ENCODE measurements around the gene RBP3.

DNA sequence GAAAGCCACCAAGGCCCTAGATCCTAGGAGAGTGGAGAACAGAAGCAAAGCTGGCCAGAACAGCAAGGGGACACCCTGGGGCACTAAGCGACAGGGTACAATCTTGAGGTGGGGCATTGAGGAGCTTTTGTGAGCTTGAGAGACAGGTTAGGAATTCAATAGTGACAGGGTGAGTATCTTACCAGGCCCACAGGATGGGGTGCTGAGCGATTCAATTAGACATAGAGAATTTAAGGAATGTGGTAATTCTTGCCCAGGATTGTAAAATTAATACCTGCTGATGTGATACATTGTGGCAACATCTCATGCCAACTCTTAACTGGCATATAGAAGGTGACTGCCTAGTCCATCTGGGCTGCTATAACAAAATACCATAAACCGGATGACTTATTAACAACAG, 14.0 kb downstream of the RBP3 start:
- TF ChIP-seq, protein P1, sequence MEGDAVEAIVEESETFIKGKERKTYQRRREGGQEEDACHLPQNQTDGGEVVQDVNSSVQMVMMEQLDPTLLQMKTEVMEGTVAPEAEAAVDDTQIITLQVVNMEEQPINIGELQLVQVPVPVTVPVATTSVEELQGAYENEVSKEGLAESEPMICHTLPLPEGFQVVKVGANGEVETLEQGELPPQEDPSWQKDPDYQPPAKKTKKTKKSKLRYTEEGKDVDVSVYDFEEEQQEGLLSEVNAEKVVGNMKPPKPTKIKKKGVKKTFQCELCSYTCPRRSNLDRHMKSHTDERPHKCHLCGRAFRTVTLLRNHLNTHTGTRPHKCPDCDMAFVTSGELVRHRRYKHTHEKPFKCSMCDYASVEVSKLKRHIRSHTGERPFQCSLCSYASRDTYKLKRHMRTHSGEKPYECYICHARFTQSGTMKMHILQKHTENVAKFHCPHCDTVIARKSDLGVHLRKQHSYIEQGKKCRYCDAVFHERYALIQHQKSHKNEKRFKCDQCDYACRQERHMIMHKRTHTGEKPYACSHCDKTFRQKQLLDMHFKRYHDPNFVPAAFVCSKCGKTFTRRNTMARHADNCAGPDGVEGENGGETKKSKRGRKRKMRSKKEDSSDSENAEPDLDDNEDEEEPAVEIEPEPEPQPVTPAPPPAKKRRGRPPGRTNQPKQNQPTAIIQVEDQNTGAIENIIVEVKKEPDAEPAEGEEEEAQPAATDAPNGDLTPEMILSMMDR (IDR thresholded peaks at IDR 0.05; ENCODE audit: insufficient read depth, low read length) = no peak
- TF ChIP-seq POLR2AphosphoS5 (IDR thresholded peaks at IDR 0.05; ENCODE audit: low read depth) (no peak), SPI1 (IDR thresholded peaks at IDR 0.05; ENCODE audit: borderline replicate concordance, low read depth) (no peak)
